ENCODE results near the gene PRKG1. TPM values are rescaled to one million over a fixed set of nuclear protein-coding genes. Genes with fewer than 3 reads are reported as not detected.

Gene PRKG1
- total RNA-seq, 6 experiments from 2014 or later = 1.1 to 2.0 (median 1.3) TPM

DNA sequence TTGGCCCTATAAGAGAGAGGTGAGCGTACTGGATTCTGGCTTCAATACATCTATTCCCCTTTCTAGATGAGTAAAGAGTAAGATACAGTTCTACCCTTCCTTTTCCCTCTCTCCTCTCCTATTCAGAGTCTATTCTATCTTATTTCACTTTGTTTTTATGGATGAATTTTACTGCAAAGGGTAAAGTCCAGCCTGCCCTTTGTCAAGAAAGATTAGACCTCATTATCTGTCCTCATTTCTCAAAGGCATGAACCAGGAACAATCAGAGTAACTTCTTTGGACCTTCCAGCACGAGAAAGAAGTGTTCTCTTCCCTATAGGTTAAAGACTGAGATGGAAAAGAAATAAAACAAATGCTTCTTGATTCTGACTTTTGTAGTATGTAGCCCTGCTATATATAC, 239.0 kb downstream of the PRKG1 start:
- Histone ChIP-seq H3K36me3 (no peaks in the 10 kb centered on the region), H3K27me3 (no peaks in the 10 kb centered on the region), H3K4me1 (no peaks in the 10 kb centered on the region), H3K27ac (no peak overlapping the region), H3K4me3 (no peak overlapping the region), H3K9me3 (no peaks in the 10 kb centered on the region)
- DNase-seq (no peak), ATAC-seq (no peak)
- intact Hi-C loops (cut with DNase I) = no loop called here
- WGBS (ENCODE audit: insufficient coverage, low coverage, low lambda C conversion rate, missing lambda C conversion rate) = 59% methylated on average over 2 of the region's 2 CpGs
- no peak for TF ChIP-seq CTCF (IDR thresholded peaks at IDR 0.05)
- TF ChIP-seq POLR2A (IDR thresholded peaks at IDR 0.05) = no peak

- WGBS (ENCODE audit: insufficient coverage, low coverage, low lambda C conversion rate, missing lambda C conversion rate) = 46% methylated on average over 3 of the region's 3 CpGs
- no peaks in the 10 kb centered on the region for H3K9me3 ChIP-seq
- no peak for DNase-seq
- no peak overlapping the region for H3K4me3 ChIP-seq
- no peaks in the 10 kb centered on the region for H3K4me1 ChIP-seq
- no peaks in the 10 kb centered on the region for H3K36me3 ChIP-seq
- H3K27me3 ChIP-seq = no peaks in the 10 kb centered on the region
- intact Hi-C loops (cut with DNase I) = no loop called here
- H3K27ac ChIP-seq = no peak overlapping the region
- ATAC-seq = no peak
- TF ChIP-seq POLR2A (IDR thresholded peaks at IDR 0.05) (no peak), CTCF (IDR thresholded peaks at IDR 0.05) (no peak)
Measured at GRCh38 chr10:51313773-51314478, 239.6 kb downstream of the PRKG1 start.

- intact Hi-C loops (cut with DNase I) = no loop called here
Measured at GRCh38 chr10:51314481-51314880, 240.2 kb downstream of the PRKG1 start.

DNA sequence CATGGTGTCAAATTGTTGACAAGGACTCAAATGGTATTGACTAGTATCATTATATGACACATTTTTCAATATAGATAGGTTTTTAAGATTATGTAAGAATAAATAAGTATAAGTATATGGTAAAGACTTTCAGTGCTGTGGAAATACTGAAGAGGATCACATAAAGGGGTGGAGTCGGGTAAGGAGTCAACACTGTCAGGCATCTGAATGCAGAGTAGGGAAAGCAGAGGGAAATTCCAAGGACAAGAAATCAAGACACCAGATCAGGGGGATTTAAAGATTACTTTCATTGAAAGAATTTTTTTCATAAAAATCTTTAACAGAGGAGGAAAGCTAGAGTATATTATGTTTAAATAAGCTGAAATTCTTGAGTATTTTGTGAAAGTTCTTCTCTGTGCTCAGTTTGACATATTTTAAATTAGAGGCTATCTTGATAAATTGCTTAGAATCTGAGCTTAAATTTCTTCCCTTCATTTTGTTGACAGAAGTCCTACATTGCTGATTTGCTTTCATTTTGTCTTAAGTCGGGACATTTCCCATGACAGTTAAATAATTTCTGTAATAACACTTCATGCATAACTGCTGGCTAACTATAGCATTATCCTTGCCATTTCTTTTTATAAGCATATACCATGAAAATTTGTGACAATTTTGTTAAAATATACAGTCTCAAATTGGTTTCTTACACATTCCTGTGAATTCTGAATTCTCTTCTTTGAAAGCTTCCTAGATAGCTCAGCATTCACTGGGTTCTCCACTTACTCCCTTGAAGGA, 244.3 kb downstream of the PRKG1 start:
- Histone ChIP-seq H3K9me3 (no peaks in the 10 kb centered on the region), H3K36me3 (no peaks in the 10 kb centered on the region), H3K4me1 (no peaks in the 10 kb centered on the region), H3K27ac (no peak overlapping the region), H3K4me3 (no peak overlapping the region), H3K27me3 (no peaks in the 10 kb centered on the region)
- intact Hi-C loops (cut with DNase I) = no loop called here
- DNase-seq (no peak), ATAC-seq (no peak)
- 46% methylated on average over 2 of the region's 2 CpGs for WGBS (ENCODE audit: insufficient coverage, low coverage, low lambda C conversion rate, missing lambda C conversion rate)
- TF ChIP-seq POLR2A (IDR thresholded peaks at IDR 0.05) (no peak), CTCF (IDR thresholded peaks at IDR 0.05) (no peak)

More at GRCh38 chr10:51314481-51314880, 240.2 kb downstream of the PRKG1 start:
- Histone ChIP-seq H3K4me3 (no peak overlapping the region), H3K36me3 (no peaks in the 10 kb centered on the region), H3K27me3 (no peaks in the 10 kb centered on the region), H3K27ac (no peak overlapping the region), H3K4me1 (no peaks in the 10 kb centered on the region), H3K9me3 (no peaks in the 10 kb centered on the region)
- 50% methylated on average over 1 of the region's 1 CpG for WGBS (ENCODE audit: insufficient coverage, low coverage, low lambda C conversion rate, missing lambda C conversion rate)
- no peak for TF ChIP-seq POLR2A (IDR thresholded peaks at IDR 0.05)
- no peak for TF ChIP-seq CTCF (IDR thresholded peaks at IDR 0.05)
- no peak for DNase-seq
- no peak for ATAC-seq
